Large intestine (tissue), 3 donors: ENCODE results near the gene DET1. TPM values are rescaled to one million over a fixed set of nuclear protein-coding genes. Genes with fewer than 3 reads are reported as not detected.
"Not testable (repeated sequence)": the region's sequence is repeated elsewhere in the genome, so short reads cannot be mapped to it uniquely, and the experiment has no call there.

Experiments
- DNase-seq, 2 donors: peaks; one replicate each; pipeline versions ENCODE4 v3.0.0 to v3.0.0-alpha.2; 2013
- H3K27ac ChIP-seq: one replicate; pipeline ENCODE4 v1.5.1; 2013; ENCODE audit warnings: low read length
- H3K27me3 ChIP-seq: 2 replicates; pipeline ENCODE4 v1.6.1; 2013; ENCODE audit warnings: low read length; ENCODE audit not compliant: control insufficient read depth, insufficient read depth
- H3K36me3 ChIP-seq: 2 replicates; pipeline ENCODE4 v1.6.1; 2013; ENCODE audit warnings: low read length; ENCODE audit not compliant: control insufficient read depth, insufficient read depth
- H3K4me1 ChIP-seq: one replicate; pipeline ENCODE4 v1.6.1; 2013; ENCODE audit warnings: low read length; ENCODE audit not compliant: control insufficient read depth, insufficient read depth
- H3K4me3 ChIP-seq: one replicate; pipeline ENCODE4 v1.5.1; 2013; ENCODE audit warnings: low read length
- H3K9me3 ChIP-seq: one replicate; pipeline ENCODE4 v1.6.1; 2013; ENCODE audit warnings: mild to moderate bottlenecking, low read depth, low read length, moderate library complexity; ENCODE audit not compliant: control insufficient read depth
- WGBS: methylation state at CpG from one replicate; pipeline ENCODE4 v1.1.5; 2013; ENCODE audit warnings: low lambda C conversion rate; ENCODE audit not compliant: insufficient coverage; 5-methylcytosine and 5-hydroxymethylcytosine counted together
- polyA plus RNA-seq: library from polyadenylated mRNA; unstranded; fragments of 120-200 nt; gene quantifications from one replicate; pipeline ENCODE4 v1.2.1, GENCODE V29; 2013

The DET1 gene
- polyA plus RNA-seq, 1 donor, result 12.1 TPM

GRCh38 chr15:88469321-88469720, 77.2 kb downstream of the DET1 start:
- whole genome bisulfite sequencing, result 90% methylated on average over 2 of the region's 2 CpGs
- Histone ChIP-seq H3K36me3 (peaks cover 32% of the 10 kb centered on the region), H3K27ac (no peak overlapping the region), H3K27me3 (no peaks in the 10 kb centered on the region), H3K4me3 (no peak overlapping the region), H3K9me3 (no peaks in the 10 kb centered on the region), H3K4me1 (no peaks in the 10 kb centered on the region)
- no peak for DNase-seq

- H3K4me3 ChIP-seq, H3K9me3 ChIP-seq, H3K4me1 ChIP-seq, H3K27ac ChIP-seq, DNase-seq, H3K27me3 ChIP-seq: not testable (repeated sequence)
- WGBS, result 100% methylated on average over 1 of the region's 10 CpGs
- peaks cover 37% of the 10 kb centered on the region for H3K36me3 ChIP-seq
Measured at GRCh38 chr15:88468721-88469120, 77.8 kb downstream of the DET1 start.

- Histone ChIP-seq H3K4me3 (peak overlapping the region; percentile 90), H3K36me3 (peaks cover 38% of the 10 kb centered on the region), H3K9me3 (no peaks in the 10 kb centered on the region), H3K27me3 (no peaks in the 10 kb centered on the region), H3K4me1 (no peaks in the 10 kb centered on the region), H3K27ac (no peak overlapping the region)
- WGBS, result 0% methylated on average over 1 of the region's 17 CpGs
- DNase-seq, result peak; percentile 8 to 12
Measured at GRCh38 chr15:88467935-88468528, 78.4 kb downstream of the DET1 start.

- Histone ChIP-seq H3K4me1 (no peaks in the 10 kb centered on the region), H3K4me3 (peak within 1 kb of the TSS; percentile 90), H3K9me3 (no peaks in the 10 kb centered on the region), H3K36me3 (peaks cover 37% of the 10 kb centered on the region), H3K27ac (peak within 1 kb of the TSS; percentile 43), H3K27me3 (no peaks in the 10 kb centered on the region)
- WGBS, result no CpG with 5 or more reads among the region's 55 CpGs
- peak; percentile 85 to 93 for DNase-seq
Measured at GRCh38 chr15:88467073-88467934, 79.2 kb downstream of the DET1 start, which contains the start of the genes MRPL46 and MRPS11. Gene MRPL46, minus strand, starts transcription at chr15:88467388. Its CDS starts 11 bp downstream, at chr15:88467377. Gene MRPS11, plus strand, starts transcription at chr15:88467708. Its CDS starts 10 bp downstream, at chr15:88467718.

- Histone ChIP-seq H3K36me3 (peaks cover 34% of the 10 kb centered on the region), H3K9me3 (no peaks in the 10 kb centered on the region), H3K27me3 (no peaks in the 10 kb centered on the region), H3K4me3 (no peak overlapping the region), H3K4me1 (no peaks in the 10 kb centered on the region), H3K27ac (no peak overlapping the region)
- DNase-seq, result peak in 1 of 2 donors; percentile 25
- WGBS, result 100% methylated on average over 3 of the region's 4 CpGs
Measured at GRCh38 chr15:88465633-88466224, 80.8 kb downstream of the DET1 start.

GRCh38 chr15:88463870-88464532, 82.5 kb downstream of the DET1 start:
- Histone ChIP-seq H3K4me1 (no peaks in the 10 kb centered on the region), H3K4me3 (no peak overlapping the region), H3K27me3 (no peaks in the 10 kb centered on the region), H3K9me3 (no peaks in the 10 kb centered on the region), H3K36me3 (peaks cover 50% of the 10 kb centered on the region), H3K27ac (no peak overlapping the region)
- no peak for DNase-seq
- WGBS, result 40% methylated on average over 1 of the region's 2 CpGs

Other genes starting within 250 kb of the DET1 start
- 28.6 TPM for gene MRPL46, start 79.3 kb downstream of the DET1 start, polyA plus RNA-seq
- gene MRPS11, start 79.0 kb downstream of the DET1 start, polyA plus RNA-seq, result 40.8 TPM
- 8.2 TPM for gene AEN, start 74.7 kb upstream of the DET1 start, polyA plus RNA-seq
- gene ISG20, start 92.3 kb upstream of the DET1 start, polyA plus RNA-seq, result 4.9 TPM